HepG2 (cell line): ENCODE data around the gene LAPTM4A. TPM values are rescaled to one million over a fixed set of nuclear protein-coding genes. Genes with fewer than 3 reads are reported as not detected.

ENCODE experiments used
- ASH2L ChIP-seq: fragments of 300-600, 200-600 bp; sonication (generic); IDR thresholded peaks from 2 replicates; pipeline ENCODE4 v1.7.0; 2017; ENCODE audit warnings: low read depth, mild to moderate bottlenecking, moderate library complexity, mixed read lengths, low read length; ENCODE audit not compliant: insufficient read length
- ETV5 ChIP-seq: IDR thresholded peaks from 2 replicates; pipeline ENCODE4 v1.6.1; 2018; ENCODE audit warnings: missing biosample characterization, missing genetic modification reagents, inconsistent platforms, borderline replicate concordance
- FLYWCH1 ChIP-seq: sonication (generic); formaldehyde crosslinking; IDR thresholded peaks from 2 replicates; pipeline ENCODE4 v1.8.1; 2023; ENCODE audit warnings: mild to moderate bottlenecking, missing genetic modification reagents
- HNF4G ChIP-seq, 2 experiments: sonication (generic) in 1 of 2; formaldehyde crosslinking in 1 of 2; IDR thresholded peaks; 2 replicates each; pipeline versions ENCODE4 v1.4.0 to v1.6.1; 2011 to 2020; ENCODE audit warnings: borderline replicate concordance in 2 of 2, low read depth in 2 of 2, mild to moderate bottlenecking in 2 of 2, low read length in 1 of 2, missing genetic modification reagents in 1 of 2, moderate library complexity in 1 of 2
- MED13 ChIP-seq: sonication (generic); formaldehyde crosslinking; IDR thresholded peaks from 2 replicates; pipeline ENCODE4 v1.5.0; 2020; ENCODE audit warnings: missing genetic modification reagents
- MEIS2 ChIP-seq: sonication (generic); formaldehyde crosslinking; IDR thresholded peaks from 2 replicates; pipeline ENCODE4 v1.9.0; 2021; ENCODE audit warnings: mild to moderate bottlenecking, missing genetic modification reagents
- PHF21A ChIP-seq: sonication (generic); formaldehyde crosslinking; IDR thresholded peaks from 2 replicates; pipeline ENCODE4 v1.5.0; 2020; ENCODE audit warnings: mild to moderate bottlenecking, missing genetic modification reagents
- POGZ ChIP-seq: sonication (generic); formaldehyde crosslinking; IDR thresholded peaks from 2 replicates; pipeline ENCODE4 v1.4.0; 2020; ENCODE audit warnings: mild to moderate bottlenecking, missing genetic modification reagents
- XBP1 ChIP-seq: sonication (generic); formaldehyde crosslinking; IDR thresholded peaks from 2 replicates; pipeline ENCODE4 v1.5.0; 2020; ENCODE audit warnings: missing genetic modification reagents
- ZBTB14 ChIP-seq: sonication (generic); formaldehyde crosslinking; IDR thresholded peaks from 2 replicates; pipeline ENCODE4 v1.4.0; 2020; ENCODE audit warnings: missing genetic modification reagents
- ZFP1 ChIP-seq: IDR thresholded peaks from 2 replicates; pipeline ENCODE4 v1.6.1; 2016
- ZIK1 ChIP-seq: sonication (generic); formaldehyde crosslinking; IDR thresholded peaks from 2 replicates; pipeline ENCODE4 v1.5.0; 2020; ENCODE audit warnings: mild to moderate bottlenecking, low read depth, missing genetic modification reagents, borderline replicate concordance
- ZNF280B ChIP-seq: sonication (generic); formaldehyde crosslinking; IDR thresholded peaks from 2 replicates; pipeline ENCODE4 v1.5.0; 2020; ENCODE audit warnings: missing genetic modification reagents, mild to moderate bottlenecking, borderline replicate concordance
- ZNF281 ChIP-seq: sonication (generic); formaldehyde crosslinking; IDR thresholded peaks from 2 replicates; pipeline ENCODE4 v1.4.0; 2020; ENCODE audit warnings: missing genetic modification reagents, borderline replicate concordance
- ZNF335 ChIP-seq: sonication (generic); formaldehyde crosslinking; IDR thresholded peaks from 2 replicates; pipeline ENCODE4 v1.4.0; 2020; ENCODE audit warnings: missing genetic modification reagents
- ZNF343 ChIP-seq: sonication (generic); formaldehyde crosslinking; IDR thresholded peaks from 2 replicates; pipeline ENCODE4 v1.4.0; 2020; ENCODE audit warnings: mild to moderate bottlenecking, missing genetic modification reagents
- ZNF609 ChIP-seq: sonication (generic); formaldehyde crosslinking; IDR thresholded peaks from 2 replicates; pipeline ENCODE4 v1.4.0; 2020; ENCODE audit warnings: mild to moderate bottlenecking, missing genetic modification reagents, borderline replicate concordance
- polyA plus RNA-seq, 8 experiments: library from polyadenylated mRNA; depleted of rRNA in 3 of 8; stranded (reverse) in 7 of 8; unstranded in 1 of 8; fragments of >200 nt; fragmentation: Illumina TruSeq in 4 of 8; extraction: Trizol in 4 of 8; gene quantifications; 2 replicates each; pipeline versions ENCODE4 v1.2.1 to v1.2.3, GENCODE V29; 2011 to 2016; ENCODE audit warnings: low read depth in 4 of 8, missing spikeins in 1 of 8, mixed read lengths in 1 of 8; ENCODE audit not compliant: insufficient read depth in 1 of 8
- total RNA-seq, 5 experiments: library from RNA; depleted of rRNA; stranded (reverse); fragments of >200 nt; fragmentation: Illumina TruSeq; extraction: Trizol; gene quantifications; 2 replicates each; pipeline ENCODE4 v1.2.3, GENCODE V29; 2016; ENCODE audit warnings: low read depth in 1 of 5

The LAPTM4A gene
- total and polyA plus RNA-seq, 2 of the 13 experiments (the other 11 are each of a cell fraction or from before 2014, with no cell fraction given) = 116 to 558 TPM

GRCh38 chr2:20012282-20013125 is 38.9 kb downstream of the LAPTM4A start, which contains the start of gene MATN3 (continued):
- TF ChIP-seq HNF4G (IDR thresholded peaks at IDR 0.05; ENCODE audit: borderline replicate concordance, low read depth, low read length) (peak; percentile 27; the same call in 1 of the 2 replicates), HNF4G (CRISPR knock-in tag; IDR thresholded peaks at IDR 0.05; ENCODE audit: borderline replicate concordance, low read depth) (no peak; the same call in 1 of the 2 replicates), XBP1 (CRISPR knock-in tag) (no peak), ZIK1 (CRISPR knock-in tag) (no peak; the same call in 1 of the 2 replicates), ETV5 (CRISPR knock-in tag) (0 out of 2 replicates have a peak, but pooled peaks have one; percentile 57), ZFP1 (CRISPR knock-in tag) (no peak), ZNF343 (CRISPR knock-in tag) (0 out of 2 replicates have a peak, but pooled peaks have one; percentile 34), MED13 (CRISPR knock-in tag) (no peak), PHF21A (CRISPR knock-in tag) (peak; percentile 72), MEIS2 (no peak; the same call in 1 of the 2 replicates), ASH2L (peak; percentile 72), FLYWCH1 (CRISPR knock-in tag) (no peak), ZNF335 (CRISPR knock-in tag) (no peak), ZBTB14 (CRISPR knock-in tag) (no peak), ZNF281 (CRISPR knock-in tag) (no peak), POGZ (CRISPR knock-in tag) (no peak), ZNF280B (CRISPR knock-in tag) (peak; percentile 82; the same call in 1 of the 2 replicates), ZNF609 (no peak)
